Hypothalamus (tissue), 51 donors: ENCODE measurements around the gene UNC5B.
"Not testable (repeated sequence)": the region's sequence is repeated elsewhere in the genome, so short reads cannot be mapped to it uniquely, and the experiment has no call there.

Experiments
- DNase-seq, 51 donors: peaks; one replicate each; lab custom pipeline; 2025; lab: John Stamatoyannopoulos, UW

Gene UNC5B

DNA sequence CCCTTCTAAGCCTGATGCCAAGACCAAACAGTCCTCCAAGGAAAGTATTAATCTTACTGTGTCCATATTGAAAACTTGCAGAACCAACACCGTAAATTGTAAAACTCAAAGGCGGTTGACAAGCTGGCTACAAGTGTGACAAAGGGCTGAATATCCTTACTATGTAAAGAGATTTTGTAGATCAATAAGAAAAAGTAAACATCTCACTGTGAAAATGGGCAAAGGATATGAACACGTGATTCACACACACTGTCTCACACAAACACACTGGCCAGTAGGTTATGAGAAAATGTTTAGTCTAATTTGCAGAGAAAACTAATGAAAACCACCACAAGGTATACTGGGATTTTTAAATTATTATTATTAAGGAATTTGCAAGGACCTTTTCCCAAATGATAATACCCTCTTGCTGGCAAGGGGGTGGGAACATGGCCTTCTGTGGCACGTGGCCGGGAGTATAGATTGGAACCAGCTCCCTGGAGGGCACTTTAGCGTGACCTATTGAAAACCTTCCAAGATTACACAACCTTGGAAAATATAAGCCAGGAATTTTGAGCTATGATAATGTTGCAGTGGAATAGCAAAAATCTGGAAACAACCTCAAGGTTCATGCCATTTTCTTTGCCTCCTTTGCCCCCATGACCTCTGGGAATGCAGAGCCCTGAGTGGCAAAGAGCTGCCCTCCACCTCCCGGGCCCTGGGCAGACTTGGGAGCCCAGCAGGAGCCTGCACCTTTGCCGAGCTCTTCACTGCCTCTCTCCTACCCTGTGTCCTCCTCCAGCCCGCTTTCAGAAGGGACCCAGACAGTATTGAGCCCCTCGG, 80.5 kb downstream of the UNC5B start:
- DNase-seq, result no peak

- no peak for DNase-seq
Observed at GRCh38 chr10:71293446-71294084, 81.2 kb downstream of the UNC5B start.

- no peak for DNase-seq
Observed at GRCh38 chr10:71294091-71294561, 81.8 kb downstream of the UNC5B start.

GRCh38 chr10:71294856-71295255, 82.5 kb downstream of the UNC5B start:
- DNase-seq, result no peak

- no peak for DNase-seq
Observed at GRCh38 chr10:71295641-71296040, 83.3 kb downstream of the UNC5B start.

DNA sequence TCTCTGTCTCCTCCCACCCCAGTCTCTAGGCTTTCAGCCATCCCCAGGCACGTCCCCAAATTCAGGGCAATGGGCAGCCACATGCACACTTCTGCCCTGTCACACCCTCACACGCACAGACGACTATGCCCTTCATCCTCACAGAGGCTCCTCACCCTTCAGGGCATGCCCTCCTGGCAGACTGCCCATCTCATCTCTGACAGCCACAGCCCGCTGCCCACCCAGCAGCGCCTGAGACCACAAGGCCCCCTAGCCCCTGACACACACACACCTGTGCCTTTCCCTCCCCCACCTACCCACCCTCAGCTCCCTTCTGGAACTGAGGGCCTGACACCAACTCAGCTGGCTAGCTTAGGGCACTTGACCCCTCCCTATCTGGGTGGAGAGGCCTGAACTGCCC, 83.7 kb downstream of the UNC5B start:
- DNase-seq, result no peak

DNA sequence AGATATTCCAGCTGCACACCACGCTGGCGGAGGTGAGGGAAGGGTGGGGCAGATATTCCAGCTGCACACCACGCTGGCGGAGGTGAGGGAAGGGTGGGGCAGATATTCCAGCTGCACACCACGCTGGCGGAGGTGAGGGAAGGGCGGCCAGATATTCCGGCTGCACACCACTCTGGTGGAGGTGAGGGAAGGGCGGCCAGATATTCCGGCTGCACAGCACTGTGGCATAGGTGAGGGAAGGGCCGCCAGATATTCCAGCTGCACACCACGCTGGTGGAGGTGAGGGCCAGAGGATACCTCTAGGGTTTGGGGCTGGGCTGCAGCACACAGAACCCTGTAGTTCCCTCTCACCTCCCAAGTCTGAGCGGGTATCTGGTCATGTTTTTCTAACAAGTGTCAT, 84.4 kb downstream of the UNC5B start:
- not testable (repeated sequence) for DNase-seq

DNA sequence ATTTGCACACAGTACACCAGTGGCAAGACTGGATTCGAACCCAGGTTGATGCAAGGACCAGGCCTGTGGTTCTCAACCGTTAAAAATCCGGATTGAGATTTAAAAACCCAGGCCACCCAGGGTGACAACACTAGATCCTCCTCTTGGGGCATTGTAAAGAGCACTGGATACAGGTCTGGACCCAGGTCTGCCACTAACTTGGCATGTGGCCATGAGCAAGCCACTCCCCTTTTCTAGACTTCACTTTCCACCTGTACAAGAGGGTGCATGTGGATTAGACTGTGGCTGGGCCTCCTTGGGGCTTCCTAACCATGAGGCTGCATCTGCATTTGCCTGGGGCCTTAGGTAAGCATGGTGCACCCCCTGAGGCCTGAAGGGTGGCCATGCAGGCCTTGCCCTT, 85.0 kb downstream of the UNC5B start:
- DNase-seq, result no peak

DNA sequence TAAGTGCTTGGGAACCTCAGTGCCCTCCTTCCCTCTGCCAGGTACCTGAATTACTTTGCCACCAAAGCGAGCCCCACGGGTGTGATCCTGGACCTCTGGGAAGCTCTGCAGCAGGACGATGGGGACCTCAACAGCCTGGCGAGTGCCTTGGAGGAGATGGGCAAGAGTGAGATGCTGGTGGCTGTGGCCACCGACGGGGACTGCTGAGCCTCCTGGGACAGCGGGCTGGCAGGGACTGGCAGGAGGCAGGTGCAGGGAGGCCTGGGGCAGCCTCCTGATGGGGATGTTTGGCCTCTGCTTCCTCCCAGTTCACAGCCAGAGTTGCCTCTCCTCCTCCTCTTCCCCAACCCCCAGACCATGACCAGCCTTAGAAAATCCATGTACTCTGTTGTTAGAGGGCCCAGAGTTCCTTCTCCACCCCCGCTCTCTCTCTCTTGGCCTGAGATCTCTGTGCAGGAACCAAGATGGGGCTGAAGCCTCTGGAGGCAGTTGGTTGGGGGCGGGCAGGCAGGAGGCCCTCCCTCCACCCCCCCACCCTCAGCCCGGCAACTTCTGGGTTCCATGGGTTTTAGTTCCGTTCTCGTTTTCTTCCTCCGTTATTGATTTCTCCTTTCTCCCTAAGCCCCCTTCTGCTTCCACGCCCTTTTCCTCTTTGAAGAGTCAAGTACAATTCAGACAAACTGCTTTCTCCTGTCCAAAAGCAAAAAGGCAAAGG, 86.9 kb downstream of the UNC5B start:
- no peak for DNase-seq

GRCh38 chr10:71300555-71301370, 88.4 kb downstream of the UNC5B start:
- DNase-seq, result no peak

DNA sequence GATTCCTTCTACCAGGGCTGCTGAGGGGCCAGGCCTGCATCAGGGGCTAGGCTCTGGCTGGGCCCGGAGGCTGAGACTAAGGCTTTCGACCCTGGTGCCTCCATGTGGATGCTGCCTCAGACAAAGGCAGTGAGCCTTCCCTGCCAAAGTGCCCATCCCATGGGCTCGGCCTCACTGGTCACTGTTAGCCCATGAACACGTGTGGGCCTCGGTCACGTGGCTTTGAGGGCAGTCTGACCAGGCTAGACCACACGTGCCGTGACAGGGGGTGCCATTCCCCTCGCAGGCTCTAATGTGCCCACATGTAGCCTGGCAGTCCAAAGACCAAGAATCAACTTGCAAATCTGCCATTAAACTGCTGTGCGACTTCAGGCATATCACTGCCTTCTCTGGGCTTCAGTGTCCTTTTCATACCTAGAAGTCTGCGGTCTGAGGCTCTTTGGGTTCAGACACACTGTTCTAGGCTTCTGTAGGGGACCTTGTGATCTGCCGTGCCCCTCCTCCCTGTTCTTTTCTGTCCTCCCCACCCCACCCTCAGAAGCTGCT, 89.1 kb downstream of the UNC5B start:
- no peak for DNase-seq

DNA sequence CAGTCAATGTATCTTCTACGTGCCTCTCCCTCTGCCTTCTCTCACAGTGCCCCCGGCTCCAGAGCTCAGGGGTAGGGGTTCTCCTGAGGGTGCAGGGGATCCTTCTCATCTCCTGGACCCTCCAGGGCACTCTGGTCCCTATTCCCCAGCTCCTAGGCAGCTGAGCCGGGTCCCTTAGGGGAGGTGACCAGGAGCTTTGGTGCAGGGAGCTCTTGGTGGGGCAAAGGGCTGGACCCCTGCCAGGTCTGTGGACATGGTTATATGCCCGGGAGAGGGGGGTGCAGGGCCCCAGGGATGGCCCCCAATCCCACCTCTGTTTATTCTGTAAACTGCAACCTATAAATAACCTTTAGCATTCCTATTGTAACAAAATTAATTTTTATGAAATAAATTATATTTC, 90.1 kb downstream of the UNC5B start:
- no peak for DNase-seq

DNA sequence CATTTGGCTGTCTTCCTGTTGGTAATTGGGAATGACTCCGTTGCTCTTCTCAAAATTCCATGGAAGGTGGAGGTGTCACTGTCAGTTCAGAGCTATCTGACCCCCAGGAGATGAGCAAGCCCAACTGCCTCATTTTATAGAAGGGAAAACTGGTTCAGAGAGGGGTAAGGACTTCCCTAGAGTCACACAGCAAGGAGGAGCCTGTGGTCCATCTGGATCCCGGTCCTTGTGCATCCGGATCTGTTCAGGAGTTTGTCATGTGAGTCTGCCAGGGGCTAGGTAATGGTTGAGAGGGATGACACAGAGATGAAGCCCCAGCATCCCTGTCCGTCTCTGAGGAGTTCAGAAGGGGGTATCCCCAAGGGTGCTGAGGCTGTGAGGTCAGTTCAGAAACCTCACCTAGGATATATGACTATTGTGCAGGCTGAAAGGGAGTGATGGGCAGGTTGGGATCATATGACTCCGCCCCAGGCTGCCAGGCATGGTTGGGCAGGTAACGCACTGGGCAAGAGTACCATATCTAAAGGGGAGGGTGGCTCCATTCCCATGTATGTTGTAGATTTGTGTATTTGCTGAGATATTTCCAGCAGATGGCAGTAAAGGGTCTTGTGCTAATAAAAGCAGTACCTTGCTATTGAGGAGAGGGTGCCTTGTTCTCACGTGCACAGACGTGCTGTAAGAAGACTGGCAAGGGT, 90.7 kb downstream of the UNC5B start:
- no peak for DNase-seq

- DNase-seq, result no peak
Observed at GRCh38 chr10:71303569-71303907, 91.2 kb downstream of the UNC5B start.

DNA sequence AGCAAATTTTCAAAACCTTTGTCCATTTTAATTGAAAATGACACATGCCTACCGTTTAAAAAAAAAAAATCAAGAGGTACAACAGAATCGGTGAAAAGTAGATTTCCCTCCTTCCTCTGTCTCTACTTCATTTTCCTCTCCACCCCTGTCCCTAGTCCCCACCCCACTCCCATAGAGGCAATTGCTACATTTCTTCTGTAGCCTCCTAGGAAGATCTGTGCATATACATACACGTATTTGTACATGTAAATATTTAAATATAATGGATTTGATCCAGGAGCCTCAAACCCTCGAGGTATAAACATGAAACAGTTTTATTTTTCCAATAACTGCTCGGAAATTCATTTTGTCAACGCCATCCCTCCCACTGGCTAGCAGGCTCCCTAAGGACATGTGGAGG, 92.5 kb downstream of the UNC5B start:
- no peak for DNase-seq

DNA sequence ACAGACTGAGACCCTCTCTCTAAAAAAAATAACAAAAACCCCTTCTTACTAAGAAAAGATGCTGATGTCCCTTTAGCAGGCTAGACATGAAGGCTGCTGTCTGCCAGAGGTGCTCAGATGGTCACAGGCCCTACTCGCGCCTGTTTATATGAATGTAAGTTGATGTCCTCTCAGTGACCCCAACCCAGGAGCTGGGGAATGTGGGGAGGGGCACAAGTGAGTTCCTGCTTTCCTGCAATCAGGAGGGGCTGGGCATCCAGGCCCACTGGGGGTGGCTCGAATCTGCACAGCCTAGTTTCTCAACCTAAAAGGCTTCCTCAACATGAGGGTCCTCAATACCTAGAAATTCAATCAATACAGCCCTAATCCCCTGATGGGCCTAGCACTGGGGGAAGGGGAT, 94.6 kb downstream of the UNC5B start:
- DNase-seq, result no peak

GRCh38 chr10:71307469-71308085, 95.2 kb downstream of the UNC5B start:
- DNase-seq, result no peak

- no peak for DNase-seq
Observed at GRCh38 chr10:71308244-71308643, 95.9 kb downstream of the UNC5B start.

DNA sequence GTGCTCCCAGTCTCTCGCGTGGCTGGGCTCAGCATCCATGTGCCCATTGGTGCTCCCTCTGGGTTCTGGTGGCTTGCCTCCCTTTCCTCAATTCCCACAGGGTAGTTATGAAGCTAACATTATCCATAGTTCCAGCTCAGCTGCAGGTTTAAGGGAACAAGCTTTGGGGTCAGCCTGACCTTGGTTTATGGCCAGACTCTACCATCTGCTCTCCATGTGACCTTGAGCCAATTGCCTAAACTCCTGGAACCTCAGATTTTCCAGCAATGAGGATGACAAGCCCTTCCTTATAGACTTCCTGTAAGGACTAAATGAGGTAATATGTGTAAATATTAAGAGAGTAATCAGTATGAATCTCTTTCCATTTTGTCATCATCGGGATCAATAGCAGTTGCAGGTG, 96.6 kb downstream of the UNC5B start:
- no peak for DNase-seq

- no peak for DNase-seq
Observed at GRCh38 chr10:71309919-71310318, 97.5 kb downstream of the UNC5B start.
